IMR-90 (cell line): ENCODE measurements around the gene PHLDB1. TPM values are rescaled to one million over a fixed set of nuclear protein-coding genes. Genes with fewer than 3 reads are reported as not detected.

ENCODE experiments used
- ATAC-seq: fragments of 200-7000 bp; cut with Tn5 transposase; 2 replicates; pipeline ENCODE4 v1.9.1; 2020; ENCODE audit warnings: low read depth, mild to moderate bottlenecking, moderate library complexity
- BruUV-seq: library from RNA; stranded (reverse); fragments of 400-500 nt; replicated peaks from 2 replicates; lab custom pipeline; 2021; lab: Mats Ljungman, UMichigan
- CTCF ChIA-PET: fragments of 300-600 bp; formaldehyde crosslinking; extraction: SDS; loops from one replicate; lab custom pipeline; 2021; ENCODE audit warnings: antibody characterized with exemption; lab: Yijun Ruan, JAX
- POLR2A ChIA-PET: fragments of 300-600 bp; sonication (Branson Sonifier 250); formaldehyde crosslinking; loops from one replicate; lab custom pipeline; 2022; ENCODE audit warnings: antibody characterized with exemption; ENCODE audit not compliant: unreplicated experiment; lab: Charles Lee
- DNase-seq: peaks from one replicate; pipeline ENCODE4 v3.0.0; 2013
- H2AFZ ChIP-seq: replicated peaks from 2 replicates; pipeline ENCODE3; 2013; ENCODE audit warnings: low read length, mild to moderate bottlenecking; ENCODE audit not compliant: poor library complexity
- H2AK5ac ChIP-seq: 2 replicates; pipeline ENCODE4 v1.6.1; 2013; ENCODE audit warnings: low read depth, low read length, inconsistent platforms
- H2AK9ac ChIP-seq: replicated peaks from 2 replicates; pipeline ENCODE3; 2013; ENCODE audit warnings: mild to moderate bottlenecking, low read depth, low read length, moderate library complexity; ENCODE audit not compliant: poor library complexity
- H2BK120ac ChIP-seq: 2 replicates; pipeline ENCODE4 v1.6.1; 2013; ENCODE audit warnings: low read depth, low read length, inconsistent platforms
- H2BK15ac ChIP-seq: 3 replicates; pipeline ENCODE4 v1.6.1; 2013; ENCODE audit warnings: low read depth, low read length, inconsistent platforms
- H2BK20ac ChIP-seq: 2 replicates; pipeline ENCODE4 v1.6.1; 2013; ENCODE audit warnings: low read depth, mild to moderate bottlenecking, inconsistent platforms, low read length, moderate library complexity
- H2BK5ac ChIP-seq: 2 replicates; pipeline ENCODE4 v1.6.1; 2013; ENCODE audit warnings: mild to moderate bottlenecking, low read depth, low read length, inconsistent platforms; ENCODE audit not compliant: poor library complexity, severe bottlenecking
- H3K14ac ChIP-seq: replicated peaks from 2 replicates; pipeline ENCODE4 v1.6.1; 2013; ENCODE audit warnings: low read depth, low read length, inconsistent platforms
- H3K18ac ChIP-seq: 2 replicates; pipeline ENCODE4 v1.6.1; 2013; ENCODE audit warnings: low read depth, low read length, control low read depth
- H3K23ac ChIP-seq: 2 replicates; pipeline ENCODE4 v1.6.1; 2013; ENCODE audit warnings: low read depth, low read length, inconsistent platforms
- H3K27ac ChIP-seq: 2 replicates; pipeline ENCODE4 v1.5.1; 2013; ENCODE audit warnings: mild to moderate bottlenecking, control low read depth, low read length; ENCODE audit not compliant: insufficient read depth
- H3K27me3 ChIP-seq: 2 replicates; pipeline ENCODE4 v1.6.1; 2013; ENCODE audit warnings: low read length; ENCODE audit not compliant: control insufficient read depth, insufficient read depth
- H3K36me3 ChIP-seq: 2 replicates; pipeline ENCODE4 v1.6.1; 2013; ENCODE audit warnings: low read length, mixed read lengths; ENCODE audit not compliant: control insufficient read depth, insufficient read depth
- H3K4ac ChIP-seq: 2 replicates; pipeline ENCODE4 v1.6.1; 2013; ENCODE audit warnings: low read depth, low read length, inconsistent platforms
- H3K4me1 ChIP-seq: 2 replicates; pipeline ENCODE4 v1.6.1; 2013; ENCODE audit warnings: low read length, mixed read lengths; ENCODE audit not compliant: control insufficient read depth, insufficient read depth
- H3K4me2 ChIP-seq: 2 replicates; pipeline ENCODE4 v1.6.1; 2013; ENCODE audit warnings: low read depth, mild to moderate bottlenecking, control low read depth, low read length, moderate library complexity
- H3K4me3 ChIP-seq: 2 replicates; pipeline ENCODE4 v1.5.1; 2013; ENCODE audit warnings: low read depth, mild to moderate bottlenecking, control low read depth, low read length, moderate library complexity; ENCODE audit not compliant: insufficient read depth
- H3K56ac ChIP-seq: 2 replicates; pipeline ENCODE4 v1.6.1; 2013; ENCODE audit warnings: low read length, inconsistent platforms; ENCODE audit not compliant: insufficient read depth; ENCODE audit errors: extremely low read depth
- H3K79me1 ChIP-seq, 2 experiments: 2 replicates each; pipeline ENCODE4 v1.6.1; 2013; ENCODE audit warnings: low read length in 2 of 2, inconsistent platforms in 1 of 2, low read depth in 1 of 2
- H3K9ac ChIP-seq: 2 replicates; pipeline ENCODE4 v1.6.1; 2013; ENCODE audit warnings: low read depth, low read length, control low read depth
- H3K9me1 ChIP-seq: 2 replicates; pipeline ENCODE4 v1.6.1; 2013; ENCODE audit warnings: low read length, inconsistent platforms; ENCODE audit not compliant: insufficient read depth
- H3K9me3 ChIP-seq: 2 replicates; pipeline ENCODE4 v1.6.1; 2013; ENCODE audit warnings: low read length; ENCODE audit not compliant: control insufficient read depth, insufficient read depth
- H4K20me1 ChIP-seq: 2 replicates; pipeline ENCODE4 v1.6.1; 2013; ENCODE audit warnings: low read length, inconsistent platforms; ENCODE audit not compliant: insufficient read depth
- H4K5ac ChIP-seq: 2 replicates; pipeline ENCODE4 v1.6.1; 2013; ENCODE audit warnings: mild to moderate bottlenecking, low read depth, low read length, control low read depth
- H4K8ac ChIP-seq, 2 experiments: 2 replicates each; pipeline ENCODE4 v1.6.1; 2013; ENCODE audit warnings: low read depth in 2 of 2, low read length in 2 of 2, control low read depth in 1 of 2, inconsistent platforms in 1 of 2
- H4K91ac ChIP-seq: 2 replicates; pipeline ENCODE4 v1.6.1; 2013; ENCODE audit warnings: low read depth, low read length, inconsistent platforms; ENCODE audit not compliant: insufficient read depth
- BHLHE40 ChIP-seq: fragments of 150-350 bp; IDR thresholded peaks from 2 replicates; pipeline ENCODE4 v1.6.1; 2016; ENCODE audit warnings: mild to moderate bottlenecking, low read depth, low read length
- CEBPB ChIP-seq: IDR thresholded peaks from 2 replicates; pipeline ENCODE4 v1.6.1; 2012; ENCODE audit warnings: low read depth, low read length, improper control_type of control experiment
- CHD1 ChIP-seq: IDR thresholded peaks from 2 replicates; pipeline ENCODE4 v1.6.1; 2012; ENCODE audit warnings: low read depth, low read length, improper control_type of control experiment
- CTCF ChIP-seq: conservative IDR thresholded peaks from 2 replicates; pipeline ENCODE4 v1.5.1; 2012; ENCODE audit warnings: mild to moderate bottlenecking, low read depth, low read length, improper control_type of control experiment
- ELK1 ChIP-seq: fragments of 150-350 bp; IDR thresholded peaks from 2 replicates; pipeline ENCODE4 v1.6.1; 2016; ENCODE audit warnings: low read depth, mild to moderate bottlenecking, low read length, moderate library complexity, borderline replicate concordance
- FOS ChIP-seq: fragments of 150-350 bp; IDR thresholded peaks from 2 replicates; pipeline ENCODE4 v1.6.1; 2016; ENCODE audit warnings: low read depth, low read length
- MAFK ChIP-seq: IDR thresholded peaks from 2 replicates; pipeline ENCODE4 v1.6.1; 2012; ENCODE audit warnings: low read depth, low read length, improper control_type of control experiment
- MAZ ChIP-seq: IDR thresholded peaks from 2 replicates; pipeline ENCODE4 v1.6.1; 2012; ENCODE audit warnings: low read depth, mild to moderate bottlenecking, low read length, improper control_type of control experiment, moderate library complexity, borderline replicate concordance
- MXI1 ChIP-seq: IDR thresholded peaks from 2 replicates; pipeline ENCODE4 v1.6.1; 2012; ENCODE audit warnings: low read depth, mild to moderate bottlenecking, low read length, moderate library complexity, borderline replicate concordance
- NFE2L2 ChIP-seq: fragments of 150-350 bp; IDR thresholded peaks from 2 replicates; pipeline ENCODE4 v1.6.1; 2016; ENCODE audit warnings: low read depth, mild to moderate bottlenecking, low read length
- POLR2A ChIP-seq: IDR thresholded peaks from 2 replicates; pipeline ENCODE4 v1.6.1; 2012; ENCODE audit warnings: mild to moderate bottlenecking, low read depth, low read length
- RAD21 ChIP-seq: IDR thresholded peaks from 2 replicates; pipeline ENCODE4 v1.6.1; 2012; ENCODE audit warnings: low read length, improper control_type of control experiment
- RCOR1 ChIP-seq: IDR thresholded peaks from 2 replicates; pipeline ENCODE4 v1.6.1; 2012; ENCODE audit warnings: mild to moderate bottlenecking, low read length, improper control_type of control experiment; ENCODE audit not compliant: insufficient replicate concordance
- RFX5 ChIP-seq: IDR thresholded peaks from 2 replicates; pipeline ENCODE4 v1.8.0; 2012; ENCODE audit warnings: low read depth, mild to moderate bottlenecking, low read length, moderate library complexity
- SMC3 ChIP-seq: fragments of 150-350 bp; IDR thresholded peaks from 2 replicates; pipeline ENCODE4 v1.6.1; 2016; ENCODE audit warnings: low read depth, mild to moderate bottlenecking, antibody characterized with exemption, low read length, moderate library complexity
- USF2 ChIP-seq: fragments of 150-350 bp; IDR thresholded peaks from 2 replicates; pipeline ENCODE4 v1.6.1; 2017; ENCODE audit warnings: mild to moderate bottlenecking, antibody characterized with exemption, low read length, low read depth
- WGBS, 2 experiments: methylation state at CpG; one replicate each; pipeline versions ENCODE4 v1.1.5 to v1.1.7; 2013; ENCODE audit warnings: missing lambda C conversion rate in 2 of 2; ENCODE audit not compliant: insufficient read length in 1 of 2; ENCODE audit errors: extremely low coverage in 2 of 2; 5-methylcytosine and 5-hydroxymethylcytosine counted together
- dilution Hi-C: fragments of 300-500 bp; cut with HindIII; formaldehyde crosslinking; loops from one replicate; pipeline ENCODE4 v1.14.3; 2018; ENCODE audit warnings: low sequenced_read_pairs; ENCODE audit not compliant: unreplicated experiment
- in situ Hi-C: fragments of 300-500 bp; cut with MboI; formaldehyde crosslinking; loops from 3 replicates; pipeline ENCODE4 v1.14.3; 2019; ENCODE audit warnings: low sequenced_read_pairs, inconsistent platforms, mixed read lengths
- intact Hi-C: fragments of 100-400 bp; cut with micrococcal nuclease; formaldehyde crosslinking; loops from 2 replicates; pipeline ENCODE4 v1.10.0; 2022
- polyA plus RNA-seq, 3 experiments: library from polyadenylated mRNA; depleted of rRNA; stranded (reverse); fragments of >200 nt; gene quantifications; 2 replicates each; pipeline ENCODE4 v1.2.3, GENCODE V29; 2012; ENCODE audit warnings: low replicate concordance in 1 of 3
- total RNA-seq: library from RNA; depleted of rRNA; stranded (reverse); fragments of >200 nt; gene quantifications from 2 replicates; pipeline ENCODE4 v1.2.3, GENCODE V29; 2012

PHLDB1 gene
- total and polyA plus RNA-seq, 2 of the 4 experiments (the other 2 are of a cell fraction) = 40.0 to 90.4 TPM

- no peak overlapping the region for H3K4ac ChIP-seq
- no peak overlapping the region for H2AK9ac ChIP-seq
- H3K27ac ChIP-seq = no peak overlapping the region
- no peak overlapping the region for H3K9ac ChIP-seq
- no peak overlapping the region for H2BK15ac ChIP-seq
- no peak overlapping the region for H3K4me2 ChIP-seq
- H3K23ac ChIP-seq = no peak overlapping the region
- H2BK5ac ChIP-seq = no peak overlapping the region
- no peak overlapping the region for H2AK5ac ChIP-seq
- no peaks in the 10 kb centered on the region for H3K27me3 ChIP-seq
- POLR2A ChIA-PET = no interaction called here
- ATAC-seq = no peak
- dilution Hi-C loops (no loop called here), intact Hi-C loops (no loop called here), in situ Hi-C loops (no loop called here)
- no CpG with 5 or more reads among the region's 1 CpG for WGBS, 2 experiments
- no peak overlapping the region for H3K18ac ChIP-seq
- H3K9me1 ChIP-seq = no peaks in the 10 kb centered on the region
- no peak overlapping the region for H3K56ac ChIP-seq
- H4K5ac ChIP-seq = no peak overlapping the region
- H3K4me1 ChIP-seq = no peaks in the 10 kb centered on the region
- TF ChIP-seq CEBPB = no peak
- no peak for TF ChIP-seq CTCF
- TF ChIP-seq SMC3 = no peak
- no peak for TF ChIP-seq POLR2A
- TF ChIP-seq NFE2L2 = no peak
- no peak for TF ChIP-seq MAZ
- no peak for TF ChIP-seq USF2
- TF ChIP-seq RAD21 = no peak
- no peak for TF ChIP-seq MAFK
- TF ChIP-seq CHD1 = no peak
- TF ChIP-seq RCOR1 = no peak
- no peak for TF ChIP-seq FOS
- TF ChIP-seq MXI1 = no peak
- TF ChIP-seq BHLHE40 = no peak
- TF ChIP-seq RFX5 = no peak
- no peak for TF ChIP-seq ELK1
- H3K79me1 ChIP-seq = peaks cover 27 to 48% of the 10 kb centered on the region in 2 experiments
- no peak for DNase-seq
- H3K9me3 ChIP-seq = no peaks in the 10 kb centered on the region
- no peak overlapping the region for H2AFZ ChIP-seq
- BruUV-seq = no TSS peak
- H2BK120ac ChIP-seq = no peak overlapping the region
- no peak overlapping the region for H3K14ac ChIP-seq
- H3K36me3 ChIP-seq = peaks cover 68% of the 10 kb centered on the region
- peaks cover 51% of the 10 kb centered on the region for H4K20me1 ChIP-seq
- no peak overlapping the region for H3K4me3 ChIP-seq
- no peak overlapping the region for H2BK20ac ChIP-seq
- H4K91ac ChIP-seq = no peak overlapping the region
- H4K8ac ChIP-seq = no peak overlapping the region
- CTCF ChIA-PET = no interaction called here
Measured at GRCh38 chr11:118587952-118588351, 19.5 kb upstream of the PHLDB1 start.
